K562 (cell line): ENCODE data around the gene MN1. TPM values are rescaled to one million over a fixed set of nuclear protein-coding genes. Genes with fewer than 3 reads are reported as not detected.

Source experiments
- ATAC-seq: fragments of 200-7000 bp; cut with Tn5 transposase; 3 replicates; pipeline ENCODE4 v1.9.1; 2020; ENCODE audit warnings: moderate library complexity
- BruUV-seq: library from RNA; stranded (reverse); fragments of 400-500 nt; replicated peaks from 2 replicates; lab custom pipeline; 2021; lab: Mats Ljungman, UMichigan
- CTCF ChIA-PET: fragments of 300-600 bp; formaldehyde crosslinking; extraction: SDS; loops from one replicate; lab custom pipeline; 2021; ENCODE audit warnings: low intra/inter-chr PET ratio; lab: Yijun Ruan, JAX
- POLR2A ChIA-PET: fragments of 300-600, 350-650 bp; sonication (Branson Sonifier 250); formaldehyde crosslinking; extraction: SDS; loops from one replicate; lab custom pipeline; 2021; ENCODE audit warnings: antibody characterized with exemption, inconsistent platforms; lab: Yijun Ruan, JAX
- DNase-seq, 4 experiments: peaks; one replicate each; pipeline versions ENCODE4 v3.0.0 to v3.0.0-alpha.2; 2011 to 2018; ENCODE audit warnings: low spot score in 3 of 4, mixed read lengths in 3 of 4; ENCODE audit errors: extremely low read depth in 1 of 4
- FAIRE-seq: peaks from 2 replicates; lab custom pipeline; 2011; peaks lifted over from hg19 to GRCh38; lab: Jason Lieb, UNC
- H2AFZ ChIP-seq: 2 replicates; pipeline ENCODE4 v1.6.0; 2011; ENCODE audit warnings: low read depth, low read length, control low read depth, inconsistent platforms
- H3K27ac ChIP-seq: fragments of 200-600 bp; 3 replicates; pipeline ENCODE4 v1.8.0; 2011; ENCODE audit warnings: low read depth, mild to moderate bottlenecking, control low read depth, inconsistent platforms, low read length, moderate library complexity, mixed read lengths; ENCODE audit errors: extremely low read depth
- H3K27me3 ChIP-seq, 2 experiments: fragments of 300-600 bp in 1 of 2; 2 replicates in 1 of 2; 3 replicates in 1 of 2; pipeline versions ENCODE4 v1.6.0 to v1.8.0; 2011; ENCODE audit warnings: inconsistent platforms in 2 of 2, low read length in 2 of 2, mild to moderate bottlenecking in 1 of 2, mixed read lengths in 1 of 2, moderate library complexity in 1 of 2; ENCODE audit not compliant: control insufficient read depth in 2 of 2, insufficient read depth in 2 of 2
- H3K36me3 ChIP-seq: fragments of 300-600 bp; 3 replicates; pipeline ENCODE4 v1.8.0; 2011; ENCODE audit warnings: mild to moderate bottlenecking, low read length, inconsistent platforms; ENCODE audit not compliant: control insufficient read depth, insufficient read depth
- H3K4me1 ChIP-seq, 2 experiments: fragments of 200-600 bp in 1 of 2; replicated peaks in 1 of 2; 2 replicates in 1 of 2; 3 replicates in 1 of 2; pipeline versions ENCODE4 v1.5.1 to v1.8.0; 2011; ENCODE audit warnings: inconsistent platforms in 2 of 2, low read length in 2 of 2, mild to moderate bottlenecking in 1 of 2, mixed read lengths in 1 of 2, moderate library complexity in 1 of 2; ENCODE audit not compliant: control insufficient read depth in 2 of 2, insufficient read depth in 2 of 2
- H3K4me2 ChIP-seq: 2 replicates; pipeline ENCODE4 v1.6.1; 2011; ENCODE audit warnings: low read length, control low read depth, inconsistent platforms, mixed read lengths; ENCODE audit not compliant: insufficient read depth
- H3K4me3 ChIP-seq: fragments of 200-600 bp; sonication (generic), shearing (Covaris generic); 2 replicates; pipeline ENCODE4 v1.5.1; 2016; ENCODE audit warnings: control low read depth, inconsistent platforms
- H3K79me2 ChIP-seq: fragments of 200-600 bp; 3 replicates; pipeline ENCODE4 v1.8.0; 2011; ENCODE audit warnings: low read length, inconsistent platforms; ENCODE audit not compliant: control insufficient read depth, insufficient read depth
- H3K9ac ChIP-seq, 2 experiments: 2 replicates each; pipeline versions ENCODE4 v1.6.0 to v1.6.1; 2011; ENCODE audit warnings: low read depth in 2 of 2, low read length in 2 of 2, control low read depth in 1 of 2, inconsistent platforms in 1 of 2, mild to moderate bottlenecking in 1 of 2, mixed read lengths in 1 of 2; ENCODE audit not compliant: insufficient read depth in 1 of 2
- H3K9me1 ChIP-seq: one replicate; pipeline ENCODE4 v1.6.0; 2011; ENCODE audit warnings: inconsistent platforms, mild to moderate bottlenecking, low read length, moderate library complexity; ENCODE audit not compliant: control insufficient read depth, insufficient read depth
- H3K9me3 ChIP-seq: replicated peaks from 2 replicates; pipeline ENCODE4 v1.5.1; 2011; ENCODE audit warnings: low read depth, low read length, inconsistent platforms; ENCODE audit not compliant: control insufficient read depth, insufficient read depth
- H4K20me1 ChIP-seq: replicated peaks from 2 replicates; pipeline ENCODE4 v1.6.1; 2011; ENCODE audit warnings: low read length, inconsistent platforms, mixed read lengths; ENCODE audit not compliant: control insufficient read depth, insufficient read depth
- BRD4 ChIP-seq: fragments of 200-600 bp; sonication (generic); IDR thresholded peaks from 2 replicates; pipeline ENCODE4 v1.6.1; 2017; ENCODE audit warnings: inconsistent platforms
- CBFA2T3 ChIP-seq: fragments of 450-650 bp; IDR thresholded peaks from 2 replicates; pipeline ENCODE4 v1.6.1; 2017
- ELK1 ChIP-seq: sonication (generic); formaldehyde crosslinking; IDR thresholded peaks from 2 replicates; pipeline ENCODE4 v1.8.1; 2022; ENCODE audit warnings: missing genetic modification reagents
- FIP1L1 ChIP-seq: fragments of 200-400 bp; formaldehyde crosslinking; IDR thresholded peaks from 2 replicates; pipeline ENCODE4 v1.6.1; 2018; ENCODE audit warnings: mild to moderate bottlenecking, low read depth, low read length; ENCODE audit not compliant: poor library complexity, severe bottlenecking
- HEY1 ChIP-seq: fragments of 250-450 bp; sonication (Bioruptor Pico); IDR thresholded peaks from 2 replicates; pipeline ENCODE4 v1.5.0; 2020; ENCODE audit warnings: mild to moderate bottlenecking, moderate library complexity, borderline replicate concordance
- NCOA6 ChIP-seq: fragments of 450-650 bp; IDR thresholded peaks from 2 replicates; pipeline ENCODE4 v1.6.1; 2017; ENCODE audit warnings: mild to moderate bottlenecking
- NELFE ChIP-seq: IDR thresholded peaks from 2 replicates; pipeline ENCODE4 v1.6.1; 2011; ENCODE audit warnings: mild to moderate bottlenecking; ENCODE audit not compliant: insufficient read depth, insufficient read length
- NFE2 ChIP-seq: IDR thresholded peaks from 2 replicates; pipeline ENCODE4 v1.6.1; 2014; ENCODE audit warnings: antibody characterized with exemption, low read depth
- NR2F6 ChIP-seq: fragments of 450-650 bp; formaldehyde crosslinking; IDR thresholded peaks from 2 replicates; pipeline ENCODE4 v1.4.0; 2020; ENCODE audit warnings: mild to moderate bottlenecking
- PBX2 ChIP-seq, 2 experiments: IDR thresholded peaks in 1 of 2; conservative IDR thresholded peaks in 1 of 2; 2 replicates each; pipeline ENCODE4 v1.6.1; 2016; ENCODE audit warnings: low read depth in 2 of 2, mild to moderate bottlenecking in 1 of 2, missing compliant biosample characterization in 1 of 2, missing genetic modification characterization in 1 of 2, moderate library complexity in 1 of 2
- PTBP1 ChIP-seq: fragments of 200-400 bp; formaldehyde crosslinking; IDR thresholded peaks from 2 replicates; pipeline ENCODE4 v1.6.1; 2017; ENCODE audit warnings: low read depth, low read length
- RNF2 ChIP-seq: sonication (generic); IDR thresholded peaks from 2 replicates; pipeline ENCODE4 v1.6.1; 2016
- THRA ChIP-seq: fragments of 450-650 bp; IDR thresholded peaks from 2 replicates; pipeline ENCODE4 v1.6.1; 2017; ENCODE audit warnings: mild to moderate bottlenecking, moderate library complexity
- VEZF1 ChIP-seq: fragments of 200-800 bp; sonication (Bioruptor generic); IDR thresholded peaks from 2 replicates; pipeline ENCODE4 v1.6.1; 2017; ENCODE audit warnings: missing genetic modification characterization, missing compliant biosample characterization
- XRCC4 ChIP-seq: IDR thresholded peaks from one replicate; pipeline ENCODE4 v1.6.1; 2011; ENCODE audit not compliant: insufficient read depth, insufficient read length; ENCODE audit errors: extremely low read depth
- ZNF133 ChIP-seq: fragments of 250-450 bp; sonication (Bioruptor Pico); IDR thresholded peaks from 2 replicates; pipeline ENCODE4 v1.4.0; 2020; ENCODE audit warnings: mild to moderate bottlenecking
- ZNF347 ChIP-seq: fragments of 450-650 bp; formaldehyde crosslinking; IDR thresholded peaks from 2 replicates; pipeline ENCODE4 v1.4.0; 2020; ENCODE audit warnings: low read depth, mild to moderate bottlenecking, moderate library complexity
- WGBS: fragments of 100-300 bp; shearing (Covaris generic); methylation state at CpG from one replicate; pipeline ENCODE4 v1.1.6; 2016; ENCODE audit warnings: low coverage, mixed read lengths; ENCODE audit not compliant: insufficient coverage; ENCODE audit errors: missing lambda C conversion rate; 5-methylcytosine and 5-hydroxymethylcytosine counted together
- in situ Hi-C: fragments of 300-500 bp; cut with MboI; formaldehyde crosslinking; loops from 4 replicates; pipeline ENCODE4 v1.15.0; 2018; ENCODE audit warnings: inconsistent platforms, mixed read lengths
- intact Hi-C: fragments of 100-400 bp; cut with micrococcal nuclease; formaldehyde crosslinking; loops from 2 replicates; pipeline ENCODE4 v1.14.2; 2022
- polyA plus RNA-seq, 8 experiments: library from polyadenylated mRNA; depleted of rRNA in 4 of 8; stranded (reverse) in 5 of 8; unstranded in 3 of 8; fragments of >200 nt; fragmentation: Nextera tagmentation in 2 of 8; fragmentation: Illumina TruSeq in 1 of 8; extraction: Ambion mirVana in 2 of 8; extraction: Trizol in 1 of 8; gene quantifications; 2 replicates each; pipeline versions ENCODE4 v1.2.1 to v1.2.3, GENCODE V29; 2011 to 2014; ENCODE audit warnings: inconsistent platforms in 1 of 8, missing spikeins in 1 of 8
- total RNA-seq, 7 experiments: library from RNA; depleted of rRNA in 6 of 7; stranded (reverse); fragments of >200 nt in 6 of 7; fragmentation: Illumina TruSeq in 2 of 7; extraction: Trizol in 2 of 7; gene quantifications; 2 replicates each; pipeline versions ENCODE4 v1.2.1 to v1.2.3, GENCODE V29; 2011 to 2021; ENCODE audit warnings: low replicate concordance in 1 of 7

Gene MN1
- total and polyA plus RNA-seq, 9 of the 15 experiments (the other 6 are each of a cell fraction or from before 2014, with no cell fraction given), result under 0.01 to 0.05 (median 0.03) TPM; not detected in 5

- BruUV-seq, result no TSS peak
- no peaks in the 10 kb centered on the region for H3K9me3 ChIP-seq
- 95% methylated on average over 3 of the region's 6 CpGs for WGBS
- in situ Hi-C loops (no loop called here), intact Hi-C loops (no loop called here)
- no peaks in the 10 kb centered on the region for H3K27me3 ChIP-seq
- peaks cover 7 to 16% of the 10 kb centered on the region in 2 experiments for H3K4me1 ChIP-seq
- H3K4me3 ChIP-seq, result no peak overlapping the region
- peaks cover 10% of the 10 kb centered on the region; the same call in 1 of the 3 replicates for H3K36me3 ChIP-seq
- no peak for FAIRE-seq
- H3K79me2 ChIP-seq, result no peaks in the 10 kb centered on the region
- no peak overlapping the region for H2AFZ ChIP-seq
- TF ChIP-seq RNF2 (no peak), CBFA2T3 (no peak), BRD4 (no peak), XRCC4 (no peak), NR2F6 (CRISPR knock-in tag) (no peak), PBX2 (CRISPR knock-in tag; IDR thresholded peaks at IDR 0.05; ENCODE audit: low read depth) (no peak), PBX2 (tag; conservative IDR thresholded peaks at IDR 0.05; ENCODE audit: low read depth) (no peak), FIP1L1 (no peak), ZNF133 (CRISPR knock-in tag) (no peak), HEY1 (CRISPR knock-in tag) (no peak), ELK1 (no peak), THRA (no peak), VEZF1 (CRISPR knock-in tag) (no peak), PTBP1 (no peak), NELFE (no peak), ZNF347 (CRISPR knock-in tag) (no peak), NFE2 (no peak), NCOA6 (no peak)
- peaks cover 2% of the 10 kb centered on the region for H3K9me1 ChIP-seq
- CTCF ChIA-PET, result no interaction called here
- H3K27ac ChIP-seq, result no peak overlapping the region
- no peak overlapping the region for H3K4me2 ChIP-seq
- POLR2A ChIA-PET, result no interaction called here
- H3K9ac ChIP-seq, result no peak overlapping the region
- no peak for ATAC-seq
- H4K20me1 ChIP-seq, result peaks cover 4% of the 10 kb centered on the region
- no peak for DNase-seq
These were observed 42.7 kb upstream of the MN1 start for GRCh38 chr22:27844256-27844655.
